ENCODE results near the gene EFCAB6. TPM values are rescaled to one million over a fixed set of nuclear protein-coding genes. Genes with fewer than 3 reads are reported as not detected.

EFCAB6 gene
- total RNA-seq, 1 experiment from 2014 or later, result 0.21 TPM

DNA sequence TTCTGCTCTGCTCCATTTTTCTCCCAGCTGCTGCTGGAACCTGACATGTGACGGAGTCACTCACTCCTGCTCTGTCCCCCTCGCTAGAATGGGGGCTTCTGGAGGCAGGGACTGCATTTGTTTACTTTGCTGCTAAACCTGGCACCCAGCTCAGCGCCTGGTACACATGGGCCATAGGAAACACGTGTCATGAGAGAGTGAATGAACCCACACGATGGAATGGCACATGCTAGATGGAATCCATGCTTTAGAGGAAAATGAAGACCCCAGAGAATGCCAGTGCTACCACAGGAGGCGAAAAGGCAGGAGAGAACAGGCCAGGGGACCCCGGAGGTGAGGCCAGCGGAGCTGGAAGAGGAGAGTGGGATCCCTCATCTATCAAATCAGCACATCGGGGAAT, 239.4 kb downstream of the EFCAB6 start:
- no peaks in the 10 kb centered on the region for H3K4me1 ChIP-seq (ENCODE audit: control insufficient read depth, insufficient read depth, low read length)
- BruUV-seq (replicated peaks), result no TSS peak
- no peak overlapping the region for H3K27ac ChIP-seq (ENCODE audit: low read length)
- peaks cover 18% of the 10 kb centered on the region for H3K27me3 ChIP-seq (ENCODE audit: control insufficient read depth, insufficient read depth, low read length)
- CTCF ChIA-PET, result no interaction called here
- in situ Hi-C loops (cut with HindIII; ENCODE audit: low pct_unique_long_range_greater_than_20kb, low sequenced_read_pairs), result no loop called here
- no peak for ATAC-seq
- no peaks in the 10 kb centered on the region for H3K36me3 ChIP-seq (ENCODE audit: control insufficient read depth, insufficient read depth, low read length)
- DNase-seq (ENCODE audit: low read depth, low spot score), result no peak
- POLR2A ChIA-PET, result no interaction called here
- intact Hi-C loops (cut with micrococcal nuclease; ENCODE audit: unreplicated experiment), result no loop called here
- H3K4me3 ChIP-seq (ENCODE audit: low read depth in 2 of 2, low read length in 2 of 2), result no peak overlapping the region
- TF ChIP-seq, protein P1, sequence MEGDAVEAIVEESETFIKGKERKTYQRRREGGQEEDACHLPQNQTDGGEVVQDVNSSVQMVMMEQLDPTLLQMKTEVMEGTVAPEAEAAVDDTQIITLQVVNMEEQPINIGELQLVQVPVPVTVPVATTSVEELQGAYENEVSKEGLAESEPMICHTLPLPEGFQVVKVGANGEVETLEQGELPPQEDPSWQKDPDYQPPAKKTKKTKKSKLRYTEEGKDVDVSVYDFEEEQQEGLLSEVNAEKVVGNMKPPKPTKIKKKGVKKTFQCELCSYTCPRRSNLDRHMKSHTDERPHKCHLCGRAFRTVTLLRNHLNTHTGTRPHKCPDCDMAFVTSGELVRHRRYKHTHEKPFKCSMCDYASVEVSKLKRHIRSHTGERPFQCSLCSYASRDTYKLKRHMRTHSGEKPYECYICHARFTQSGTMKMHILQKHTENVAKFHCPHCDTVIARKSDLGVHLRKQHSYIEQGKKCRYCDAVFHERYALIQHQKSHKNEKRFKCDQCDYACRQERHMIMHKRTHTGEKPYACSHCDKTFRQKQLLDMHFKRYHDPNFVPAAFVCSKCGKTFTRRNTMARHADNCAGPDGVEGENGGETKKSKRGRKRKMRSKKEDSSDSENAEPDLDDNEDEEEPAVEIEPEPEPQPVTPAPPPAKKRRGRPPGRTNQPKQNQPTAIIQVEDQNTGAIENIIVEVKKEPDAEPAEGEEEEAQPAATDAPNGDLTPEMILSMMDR (IDR thresholded peaks at IDR 0.05), result no peak
- TF ChIP-seq REST (IDR thresholded peaks at IDR 0.05; ENCODE audit: insufficient read depth in 1 of 2, low read depth in 2 of 2, low read length in 1 of 2), result no peak
- TF ChIP-seq SIN3A (IDR thresholded peaks at IDR 0.05; ENCODE audit: borderline replicate concordance, insufficient read depth, low read depth, low read length), result no peak
- TF ChIP-seq TCF7L2 (IDR thresholded peaks at IDR 0.05; ENCODE audit: low read depth, low read length), result no peak
- no peak for TF ChIP-seq POLR2AphosphoS5 (IDR thresholded peaks at IDR 0.05; ENCODE audit: low read depth, low read length)
- H3K9me3 ChIP-seq (ENCODE audit: control insufficient read depth, insufficient read depth, low read depth, low read length), result no peaks in the 10 kb centered on the region

- in situ Hi-C loops (cut with HindIII; ENCODE audit: low pct_unique_long_range_greater_than_20kb, low sequenced_read_pairs) (no loop called here), intact Hi-C loops (cut with micrococcal nuclease; ENCODE audit: unreplicated experiment) (no loop called here)
- Histone ChIP-seq H3K27ac (ENCODE audit: low read length) (no peak overlapping the region), H3K36me3 (ENCODE audit: control insufficient read depth, insufficient read depth, low read length) (no peaks in the 10 kb centered on the region), H3K4me3 (ENCODE audit: low read depth in 2 of 2, low read length in 2 of 2) (no peak overlapping the region), H3K27me3 (ENCODE audit: control insufficient read depth, insufficient read depth, low read length) (peaks cover 13% of the 10 kb centered on the region), H3K4me1 (ENCODE audit: control insufficient read depth, insufficient read depth, low read length) (no peaks in the 10 kb centered on the region), H3K9me3 (ENCODE audit: control insufficient read depth, insufficient read depth, low read depth, low read length) (no peaks in the 10 kb centered on the region)
- no peak for TF ChIP-seq TCF7L2 (IDR thresholded peaks at IDR 0.05; ENCODE audit: low read depth, low read length)
- no peak for TF ChIP-seq SIN3A (IDR thresholded peaks at IDR 0.05; ENCODE audit: borderline replicate concordance, insufficient read depth, low read depth, low read length)
- no TSS peak for BruUV-seq (replicated peaks)
- ChIA-PET CTCF (no interaction called here), POLR2A (no interaction called here)
- no peak for ATAC-seq
- DNase-seq (ENCODE audit: low read depth, low spot score), result no peak
These were observed 240.9 kb downstream of the EFCAB6 start for GRCh38 chr22:43571181-43571580.

DNA sequence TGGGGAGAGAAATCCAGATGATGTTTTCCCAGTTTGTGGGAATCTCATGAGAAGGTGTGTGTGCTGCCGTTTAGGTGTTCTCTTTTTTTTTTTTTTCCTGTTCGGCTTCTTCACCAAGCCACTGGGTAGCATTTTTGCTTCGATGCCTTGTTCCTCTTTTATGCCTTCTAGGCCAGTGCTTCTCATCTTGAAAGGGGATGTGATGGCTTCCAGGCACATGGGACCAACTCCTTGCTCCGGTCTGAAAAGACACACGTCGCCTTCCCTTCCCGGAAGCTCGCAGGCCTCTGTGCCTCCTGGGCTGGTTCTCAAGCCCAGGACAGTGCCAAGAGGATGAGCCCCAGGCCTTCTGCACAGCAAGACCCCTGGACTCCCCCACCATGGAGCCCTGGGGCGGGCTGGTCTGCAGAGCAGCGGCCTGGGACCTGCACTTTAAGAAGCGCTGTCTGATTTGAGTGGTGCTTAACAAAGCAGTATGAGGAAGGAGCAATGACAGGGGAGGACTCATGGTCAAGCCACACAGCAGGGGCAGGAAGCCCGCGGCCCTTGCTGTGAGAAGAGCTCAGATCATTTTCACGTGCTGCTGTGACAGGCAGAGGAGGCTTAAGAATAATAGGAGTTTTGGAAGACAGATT, 241.5 kb downstream of the EFCAB6 start:
- POLR2A ChIA-PET, result no interaction called here

More for the DNA sequence above, 241.5 kb downstream of the EFCAB6 start:
- Histone ChIP-seq H3K27ac (ENCODE audit: low read length) (no peak overlapping the region), H3K9me3 (ENCODE audit: control insufficient read depth, insufficient read depth, low read depth, low read length) (no peaks in the 10 kb centered on the region), H3K27me3 (ENCODE audit: control insufficient read depth, insufficient read depth, low read length) (peaks cover 13% of the 10 kb centered on the region), H3K4me3 (ENCODE audit: low read depth in 2 of 2, low read length in 2 of 2) (no peak overlapping the region), H3K36me3 (ENCODE audit: control insufficient read depth, insufficient read depth, low read length) (no peaks in the 10 kb centered on the region), H3K4me1 (ENCODE audit: control insufficient read depth, insufficient read depth, low read length) (no peaks in the 10 kb centered on the region)
- DNase-seq (ENCODE audit: low read depth, low spot score) (no peak), ATAC-seq (no peak)
- CTCF ChIA-PET, result no interaction called here
- TF ChIP-seq SIN3A (IDR thresholded peaks at IDR 0.05; ENCODE audit: borderline replicate concordance, insufficient read depth, low read depth, low read length), result no peak
- no peak for TF ChIP-seq POLR2AphosphoS5 (IDR thresholded peaks at IDR 0.05; ENCODE audit: low read depth, low read length)
- TF ChIP-seq, protein P1 (IDR thresholded peaks at IDR 0.05), result no peak
- no peak for TF ChIP-seq REST (IDR thresholded peaks at IDR 0.05; ENCODE audit: insufficient read depth in 1 of 2, low read depth in 2 of 2, low read length in 1 of 2)
- TF ChIP-seq TCF7L2 (IDR thresholded peaks at IDR 0.05; ENCODE audit: low read depth, low read length), result no peak
- BruUV-seq (replicated peaks), result no TSS peak
- intact Hi-C loops (cut with micrococcal nuclease; ENCODE audit: unreplicated experiment), result no loop called here
- in situ Hi-C loops (cut with HindIII; ENCODE audit: low pct_unique_long_range_greater_than_20kb, low sequenced_read_pairs), result no loop called here
